GM12878 (cell line): Measurements from ENCODE around the gene DLG1. TPM values are rescaled to one million over a fixed set of nuclear protein-coding genes. Genes with fewer than 3 reads are reported as not detected.
"Not testable (repeated sequence)": the region's sequence is repeated elsewhere in the genome, so short reads cannot be mapped to it uniquely, and the experiment has no call there.

Source experiments
- ATAC-seq: fragments of 200-7000 bp; cut with Tn5 transposase; 3 replicates; pipeline ENCODE4 v1.9.1; 2020; ENCODE audit warnings: mild to moderate bottlenecking, moderate library complexity
- BruUV-seq: library from RNA; stranded (reverse); fragments of 400-500 nt; replicated peaks from 2 replicates; lab custom pipeline; 2021; lab: Mats Ljungman, UMichigan
- CTCF ChIA-PET: fragments of 300-600 bp; sonication (Branson Sonifier 250); formaldehyde crosslinking; extraction: SDS; loops from one replicate; lab custom pipeline; 2021; ENCODE audit warnings: inconsistent platforms; lab: Yijun Ruan, JAX
- POLR2A ChIA-PET: fragments of 350-600 bp; formaldehyde crosslinking; extraction: SDS; loops from one replicate; lab custom pipeline; 2021; ENCODE audit warnings: inconsistent platforms; lab: Charles Lee
- RAD21 ChIA-PET: fragments of 300-600 bp; sonication (Branson Sonifier 250); formaldehyde crosslinking; loops from one replicate; lab custom pipeline; 2023; ENCODE audit warnings: antibody characterized with exemption; ENCODE audit not compliant: unreplicated experiment; lab: Charles Lee
- SMC1A ChIA-PET: fragments of 300-600 bp; sonication (Branson Sonifier 250); formaldehyde crosslinking; loops from one replicate; lab custom pipeline; 2023; ENCODE audit not compliant: unreplicated experiment, uncharacterized antibody; lab: Charles Lee
- DNase-seq: peaks from one replicate; pipeline ENCODE4 v3.0.0-alpha.2; 2011; ENCODE audit warnings: low read depth, low spot score
- FAIRE-seq: peaks from 3 replicates; lab custom pipeline; 2011; peaks lifted over from hg19 to GRCh38; lab: Jason Lieb, UNC
- H2AFZ ChIP-seq: 2 replicates; pipeline ENCODE4 v1.6.0; 2011; ENCODE audit warnings: low read depth, low read length, control low read depth; ENCODE audit not compliant: control insufficient read depth
- H3K27ac ChIP-seq: 2 replicates; pipeline ENCODE4 v1.5.1; 2011; ENCODE audit warnings: control low read depth; ENCODE audit not compliant: control insufficient read depth, insufficient read depth
- H3K27me3 ChIP-seq, 2 experiments: replicated peaks in 1 of 2; 2 replicates each; pipeline versions ENCODE4 v1.6.0 to v1.6.1; 2011; ENCODE audit warnings: low read length in 1 of 2; ENCODE audit not compliant: control insufficient read depth in 2 of 2, insufficient read depth in 2 of 2
- H3K36me3 ChIP-seq, 2 experiments: 2 replicates each; pipeline ENCODE4 v1.5.1; 2011; ENCODE audit warnings: low read length in 1 of 2; ENCODE audit not compliant: control insufficient read depth in 2 of 2, insufficient read depth in 2 of 2
- H3K4me1 ChIP-seq: 2 replicates; pipeline ENCODE4 v1.6.1; 2011; ENCODE audit warnings: mild to moderate bottlenecking, low read length, moderate library complexity, mixed read lengths; ENCODE audit not compliant: control insufficient read depth, insufficient read depth
- H3K4me2 ChIP-seq: 2 replicates; pipeline ENCODE4 v1.6.0; 2011; ENCODE audit warnings: control low read depth; ENCODE audit not compliant: control insufficient read depth, insufficient read depth
- H3K4me3 ChIP-seq: fragments of 200-600 bp; sonication (generic); 2 replicates; pipeline ENCODE4 v1.5.1; 2016
- H3K79me2 ChIP-seq: 2 replicates; pipeline ENCODE4 v1.6.0; 2011; ENCODE audit warnings: low read length; ENCODE audit not compliant: control insufficient read depth, insufficient read depth
- H3K9ac ChIP-seq: 2 replicates; pipeline ENCODE4 v1.8.0; 2011; ENCODE audit warnings: low read length, control low read depth, mixed read lengths; ENCODE audit not compliant: control insufficient read depth, insufficient read depth
- H3K9me3 ChIP-seq: replicated peaks from 3 replicates; pipeline ENCODE4 v1.5.1; 2011; ENCODE audit warnings: mild to moderate bottlenecking, low read length; ENCODE audit not compliant: control insufficient read depth, insufficient read depth
- H4K20me1 ChIP-seq: 2 replicates; pipeline ENCODE4 v1.6.0; 2011; ENCODE audit not compliant: control insufficient read depth, insufficient read depth
- ATF7 ChIP-seq: fragments of 450-650 bp; IDR thresholded peaks from 2 replicates; pipeline ENCODE4 v1.6.1; 2016; ENCODE audit warnings: low read depth, mild to moderate bottlenecking
- EP300 ChIP-seq, 2 experiments: fragments of 150-350 bp in 1 of 2; IDR thresholded peaks; 2 replicates each; pipeline ENCODE4 v1.6.1; 2011 to 2012; ENCODE audit warnings: low read depth in 2 of 2, low read length in 2 of 2, borderline replicate concordance in 1 of 2, improper control_type of control experiment in 1 of 2, inconsistent platforms in 1 of 2; ENCODE audit not compliant: control insufficient read depth in 1 of 2
- IRF4 ChIP-seq: IDR thresholded peaks from 2 replicates; pipeline ENCODE4 v1.6.1; 2011; ENCODE audit warnings: low read depth, low read length
- MEF2A ChIP-seq: IDR thresholded peaks from 2 replicates; pipeline ENCODE4 v1.6.1; 2011; ENCODE audit warnings: low read depth, mild to moderate bottlenecking, low read length, moderate library complexity; ENCODE audit not compliant: insufficient read depth
- MTA2 ChIP-seq: fragments of 450-650 bp; IDR thresholded peaks from 2 replicates; pipeline ENCODE4 v1.6.1; 2016; ENCODE audit warnings: low read depth, mild to moderate bottlenecking, moderate library complexity
- PML ChIP-seq: IDR thresholded peaks from 2 replicates; pipeline ENCODE4 v1.6.1; 2012; ENCODE audit warnings: low read length, inconsistent platforms
- WGBS: methylation state at CpG from one replicate; pipeline ENCODE4 v1.1.6; 2016; ENCODE audit warnings: low lambda C conversion rate; ENCODE audit not compliant: insufficient replicate concordance, insufficient coverage; ENCODE audit errors: missing lambda C conversion rate; 5-methylcytosine and 5-hydroxymethylcytosine counted together
- in situ Hi-C: fragments of 300-500 bp; cut with MboI; formaldehyde crosslinking; loops from 9 replicates; pipeline ENCODE4 v1.14.3; 2018; ENCODE audit warnings: mixed read lengths
- intact Hi-C: fragments of 100-400 bp; cut with micrococcal nuclease; formaldehyde crosslinking; loops from one replicate; pipeline ENCODE4 v1.14.2; 2022; ENCODE audit not compliant: unreplicated experiment
- polyA plus RNA-seq, 11 experiments: library from polyadenylated mRNA; depleted of rRNA in 4 of 11; unstranded in 6 of 11; stranded (reverse) in 5 of 11; fragments of >200 nt; fragmentation: Nextera tagmentation in 4 of 11; fragmentation: Illumina TruSeq in 1 of 11; extraction: Ambion mirVana in 4 of 11; extraction: Trizol in 1 of 11; gene quantifications; 1 replicate in 1 of 11; 2 replicates in 10 of 11; pipeline versions ENCODE4 v1.2.1 to v1.2.3, GENCODE V29; 2011 to 2016; ENCODE audit warnings: inconsistent platforms in 2 of 11, missing spikeins in 2 of 11, low read depth in 1 of 11
- total RNA-seq, 4 experiments: library from RNA; depleted of rRNA in 3 of 4; stranded (reverse); fragments of >200 nt in 3 of 4; fragmentation: Illumina TruSeq in 1 of 4; extraction: Trizol in 1 of 4; gene quantifications; 2 replicates each; pipeline versions ENCODE4 v1.2.1 to v1.2.3, GENCODE V29; 2013 to 2021
- TF ChIP-seq, protein P1 (sequence below): fragments of 450-650 bp; IDR thresholded peaks from 2 replicates; pipeline ENCODE4 v1.6.1; 2017; ENCODE audit warnings: mild to moderate bottlenecking, low read depth, inconsistent platforms; ENCODE audit not compliant: poor library complexity, severe bottlenecking
- TF ChIP-seq, protein P2 (sequence below): IDR thresholded peaks from 2 replicates; pipeline ENCODE4 v1.6.1; 2012; ENCODE audit warnings: low read length, inconsistent platforms

DLG1 gene
- total and polyA plus RNA-seq, 10 of the 15 experiments (the other 5 are each of a cell fraction or from before 2014, with no cell fraction given), result 9.2 to 63.1 (median 40.1) TPM

DNA sequence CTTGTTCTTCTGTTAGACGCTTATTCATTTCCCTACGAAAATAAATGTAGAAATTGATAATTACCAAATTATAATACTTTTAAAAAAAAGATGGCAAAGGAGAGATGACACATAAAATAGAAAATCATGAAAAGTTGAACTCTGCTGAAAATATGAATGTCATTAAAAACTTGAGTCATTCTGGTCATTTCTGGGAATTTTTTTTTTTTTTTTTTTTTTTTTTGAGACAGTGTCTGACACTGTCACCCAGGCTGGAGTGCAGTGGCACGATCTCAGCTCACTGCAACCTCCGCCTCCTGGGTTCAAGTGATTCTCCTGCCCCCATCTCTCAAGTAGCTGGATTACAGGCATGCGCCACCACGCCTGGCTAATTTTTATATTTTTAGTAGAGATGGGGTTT lies 246.8 kb downstream of the DLG1 start:
- TF ChIP-seq ATF7, result 0 out of 2 replicates have a peak, but pooled peaks have one; percentile 2
- TF ChIP-seq, protein P1, sequence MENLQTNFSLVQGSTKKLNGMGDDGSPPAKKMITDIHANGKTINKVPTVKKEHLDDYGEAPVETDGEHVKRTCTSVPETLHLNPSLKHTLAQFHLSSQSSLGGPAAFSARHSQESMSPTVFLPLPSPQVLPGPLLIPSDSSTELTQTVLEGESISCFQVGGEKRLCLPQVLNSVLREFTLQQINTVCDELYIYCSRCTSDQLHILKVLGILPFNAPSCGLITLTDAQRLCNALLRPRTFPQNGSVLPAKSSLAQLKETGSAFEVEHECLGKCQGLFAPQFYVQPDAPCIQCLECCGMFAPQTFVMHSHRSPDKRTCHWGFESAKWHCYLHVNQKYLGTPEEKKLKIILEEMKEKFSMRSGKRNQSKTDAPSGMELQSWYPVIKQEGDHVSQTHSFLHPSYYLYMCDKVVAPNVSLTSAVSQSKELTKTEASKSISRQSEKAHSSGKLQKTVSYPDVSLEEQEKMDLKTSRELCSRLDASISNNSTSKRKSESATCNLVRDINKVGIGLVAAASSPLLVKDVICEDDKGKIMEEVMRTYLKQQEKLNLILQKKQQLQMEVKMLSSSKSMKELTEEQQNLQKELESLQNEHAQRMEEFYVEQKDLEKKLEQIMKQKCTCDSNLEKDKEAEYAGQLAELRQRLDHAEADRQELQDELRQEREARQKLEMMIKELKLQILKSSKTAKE, result peak; percentile 29
- Histone ChIP-seq H3K4me1 (peaks cover 17% of the 10 kb centered on the region; the same call in 1 of the 2 replicates), H3K9ac (peak overlapping the region; percentile 40), H3K27ac (peak overlapping the region; percentile 81)
- H2AFZ ChIP-seq, BruUV-seq, H3K36me3 ChIP-seq, H3K27me3 ChIP-seq, DNase-seq, H3K4me2 ChIP-seq, FAIRE-seq, H3K9me3 ChIP-seq, H3K79me2 ChIP-seq, intact Hi-C loops, H3K4me3 ChIP-seq, in situ Hi-C loops, CTCF ChIA-PET, H4K20me1 ChIP-seq: not testable (repeated sequence)
- 32% methylated on average over 6 of the region's 6 CpGs for WGBS
- ChIA-PET RAD21 (interaction anchor here (0.6 to 1.6 kb wide), 2 partner anchors 22 to 170 kb away, joined by 3 to 8 read pairs; partner anchors contain the start of gene MELTF), POLR2A (interaction anchor here (0.6 to 1.2 kb wide), 4 partner anchors 14 to 434 kb away, joined by 3 to 7 read pairs (median 6); partner anchors contain the start of gene MELTF), SMC1A (interaction anchor here (1.2 kb wide), 1 partner anchor 15 kb away, joined by 3 read pairs; no protein-coding TSS in a partner anchor)
- ATAC-seq, result peak; percentile 43

DNA sequence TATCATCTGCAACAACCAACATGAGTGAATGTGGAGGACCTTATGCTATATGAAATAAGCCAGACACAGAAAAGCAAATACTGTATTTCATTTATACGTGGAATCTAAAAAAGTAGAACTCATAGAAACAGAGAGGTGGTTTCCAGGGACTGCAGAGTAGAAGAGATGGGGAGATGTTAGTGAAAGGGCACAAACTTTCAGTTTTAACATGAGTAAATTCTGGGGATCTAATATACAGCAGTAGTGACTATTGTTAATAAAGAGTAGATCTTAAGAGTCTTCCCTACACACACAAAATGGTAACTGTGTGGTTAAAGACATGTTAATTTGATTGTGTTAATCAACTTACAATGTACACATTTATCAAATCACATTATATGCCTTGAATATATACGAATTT lies 247.9 kb downstream of the DLG1 start:
- DNase-seq (peak; percentile 59), ATAC-seq (peak; percentile 88), FAIRE-seq (peak; percentile 77)
- Histone ChIP-seq H3K27ac (peak overlapping the region; percentile 81), H4K20me1 (no peaks in the 10 kb centered on the region), H3K27me3 (no peaks in the 10 kb centered on the region), H3K9ac (no peak overlapping the region), H3K79me2 (no peaks in the 10 kb centered on the region), H3K4me1 (peaks cover 17% of the 10 kb centered on the region; the same call in 1 of the 2 replicates), H3K36me3 (peaks cover 0 to 5% of the 10 kb centered on the region in 2 experiments; a peak in 3 of 4 replicates), H2AFZ (no peak overlapping the region), H3K4me2 (0 out of 2 replicates have a peak overlapping the region, but pooled peaks have one; percentile 58), H3K4me3 (peak overlapping the region; percentile 23; the same call in 1 of the 2 replicates), H3K9me3 (no peaks in the 10 kb centered on the region; the same call in 2 of the 3 replicates)
- BruUV-seq, result no TSS peak
- 0% methylated on average over 2 of the region's 2 CpGs for WGBS
- CTCF ChIA-PET, result no interaction called here
- POLR2A ChIA-PET, result no interaction called here
- intact Hi-C loops (no loop called here), in situ Hi-C loops (no loop called here)
- SMC1A ChIA-PET, result interaction anchor here (1.2 kb wide), 1 partner anchor 27 kb away, joined by 3 read pairs; no protein-coding TSS in a partner anchor
- RAD21 ChIA-PET, result no interaction called here
- TF ChIP-seq PML, result no peak
- peak; percentile 34 for TF ChIP-seq MTA2
- peak in 1 of 2 experiments; percentile 15; a peak in 1 of 4 replicates for TF ChIP-seq EP300 (IDR thresholded peaks at IDR 0.05; ENCODE audit: borderline replicate concordance in 1 of 2, control insufficient read depth in 1 of 2, low read depth in 2 of 2, low read length in 2 of 2)
- TF ChIP-seq, protein P2, sequence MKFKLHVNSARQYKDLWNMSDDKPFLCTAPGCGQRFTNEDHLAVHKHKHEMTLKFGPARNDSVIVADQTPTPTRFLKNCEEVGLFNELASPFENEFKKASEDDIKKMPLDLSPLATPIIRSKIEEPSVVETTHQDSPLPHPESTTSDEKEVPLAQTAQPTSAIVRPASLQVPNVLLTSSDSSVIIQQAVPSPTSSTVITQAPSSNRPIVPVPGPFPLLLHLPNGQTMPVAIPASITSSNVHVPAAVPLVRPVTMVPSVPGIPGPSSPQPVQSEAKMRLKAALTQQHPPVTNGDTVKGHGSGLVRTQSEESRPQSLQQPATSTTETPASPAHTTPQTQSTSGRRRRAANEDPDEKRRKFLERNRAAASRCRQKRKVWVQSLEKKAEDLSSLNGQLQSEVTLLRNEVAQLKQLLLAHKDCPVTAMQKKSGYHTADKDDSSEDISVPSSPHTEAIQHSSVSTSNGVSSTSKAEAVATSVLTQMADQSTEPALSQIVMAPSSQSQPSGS, result peak; percentile 24; the same call in 1 of the 2 replicates
- TF ChIP-seq MEF2A, result no peak
- TF ChIP-seq ATF7, result no peak
- 0 out of 2 replicates have a peak, but pooled peaks have one; percentile 27 for TF ChIP-seq IRF4
